ENCODE results near the gene LYSMD3.
A peak's percentile ranks its signal among the peaks of the same experiment; 100 is the strongest.

Gene LYSMD3

GRCh38 chr5:90479611-90480385 lies 49.6 kb downstream of the LYSMD3 start:
- DNase-seq (ENCODE audit: low read depth, low spot score) = peak; percentile 35
- in situ Hi-C loops (cut with HindIII; ENCODE audit: low sequenced_read_pairs) = no loop called here
- no peak overlapping the region for H3K4me3 ChIP-seq (ENCODE audit: low read depth, low read length)
- TF ChIP-seq, protein P1, sequence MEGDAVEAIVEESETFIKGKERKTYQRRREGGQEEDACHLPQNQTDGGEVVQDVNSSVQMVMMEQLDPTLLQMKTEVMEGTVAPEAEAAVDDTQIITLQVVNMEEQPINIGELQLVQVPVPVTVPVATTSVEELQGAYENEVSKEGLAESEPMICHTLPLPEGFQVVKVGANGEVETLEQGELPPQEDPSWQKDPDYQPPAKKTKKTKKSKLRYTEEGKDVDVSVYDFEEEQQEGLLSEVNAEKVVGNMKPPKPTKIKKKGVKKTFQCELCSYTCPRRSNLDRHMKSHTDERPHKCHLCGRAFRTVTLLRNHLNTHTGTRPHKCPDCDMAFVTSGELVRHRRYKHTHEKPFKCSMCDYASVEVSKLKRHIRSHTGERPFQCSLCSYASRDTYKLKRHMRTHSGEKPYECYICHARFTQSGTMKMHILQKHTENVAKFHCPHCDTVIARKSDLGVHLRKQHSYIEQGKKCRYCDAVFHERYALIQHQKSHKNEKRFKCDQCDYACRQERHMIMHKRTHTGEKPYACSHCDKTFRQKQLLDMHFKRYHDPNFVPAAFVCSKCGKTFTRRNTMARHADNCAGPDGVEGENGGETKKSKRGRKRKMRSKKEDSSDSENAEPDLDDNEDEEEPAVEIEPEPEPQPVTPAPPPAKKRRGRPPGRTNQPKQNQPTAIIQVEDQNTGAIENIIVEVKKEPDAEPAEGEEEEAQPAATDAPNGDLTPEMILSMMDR (IDR thresholded peaks at IDR 0.05; ENCODE audit: low read depth, low read length) = no peak

DNA sequence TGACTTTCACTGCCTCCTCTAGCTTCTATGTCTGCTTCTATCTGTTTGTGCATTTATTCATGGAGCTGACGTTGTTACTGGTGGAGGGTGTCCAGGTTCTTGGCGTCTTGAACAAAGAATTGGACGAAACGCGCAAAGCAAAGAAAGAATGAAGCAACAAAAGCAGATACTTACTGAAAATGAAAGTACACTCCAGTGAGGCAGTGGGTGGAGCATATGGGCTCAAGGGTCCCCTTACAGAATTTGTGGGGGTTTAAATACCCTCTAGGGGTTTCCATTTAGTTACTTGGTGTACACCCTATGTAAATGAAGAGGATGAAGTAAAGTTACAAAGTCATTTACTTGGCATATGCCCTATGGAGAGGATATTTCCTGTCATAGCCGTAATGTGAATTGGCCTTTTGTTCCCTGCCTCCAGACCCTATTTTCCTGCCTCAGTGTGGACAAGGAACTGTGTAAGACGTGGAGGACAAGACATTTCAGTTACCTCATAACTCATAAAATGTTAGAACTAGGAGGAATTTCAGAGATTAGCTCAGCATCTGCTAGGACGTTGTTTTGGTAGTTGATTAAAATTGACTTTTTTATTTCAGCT lies 51.7 kb downstream of the LYSMD3 start:
- no peak overlapping the region for H3K4me3 ChIP-seq (ENCODE audit: low read depth, low read length)
- no peak for DNase-seq (ENCODE audit: low read depth, low spot score)
- in situ Hi-C loops (cut with HindIII; ENCODE audit: low sequenced_read_pairs) = no loop called here
- TF ChIP-seq, protein P1 (IDR thresholded peaks at IDR 0.05; ENCODE audit: low read depth, low read length) = no peak

DNA sequence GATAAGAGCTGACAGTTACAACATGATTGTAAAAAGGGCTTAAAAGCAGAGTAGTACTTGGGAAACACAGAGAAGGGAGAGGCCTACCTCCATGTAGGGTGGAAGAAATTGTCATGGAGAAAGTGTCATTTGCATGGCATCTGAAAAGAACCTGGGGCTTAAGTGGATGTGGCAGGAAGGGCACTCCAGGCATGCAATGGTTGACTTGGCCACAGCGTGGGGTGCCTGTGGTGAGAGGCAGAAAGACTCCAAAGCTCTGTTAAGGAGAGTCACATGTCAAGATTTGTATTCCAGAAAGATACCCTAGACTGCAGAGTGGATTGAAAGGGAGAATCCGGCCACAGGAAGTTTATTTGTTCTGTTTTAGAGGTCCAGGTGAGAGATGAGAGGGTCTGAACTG lies 52.3 kb downstream of the LYSMD3 start:
- peak; percentile 15 for DNase-seq (ENCODE audit: low read depth, low spot score)
- TF ChIP-seq, protein P1 (IDR thresholded peaks at IDR 0.05; ENCODE audit: low read depth, low read length) = no peak
- H3K4me3 ChIP-seq (ENCODE audit: low read depth, low read length) = no peak overlapping the region
- in situ Hi-C loops (cut with HindIII; ENCODE audit: low sequenced_read_pairs) = no loop called here

GRCh38 chr5:90476391-90476790 lies 53.0 kb downstream of the LYSMD3 start:
- no peak for DNase-seq (ENCODE audit: low read depth, low spot score)
- TF ChIP-seq, protein P1 (IDR thresholded peaks at IDR 0.05; ENCODE audit: low read depth, low read length) = no peak
- in situ Hi-C loops (cut with HindIII; ENCODE audit: low sequenced_read_pairs) = no loop called here
- H3K4me3 ChIP-seq (ENCODE audit: low read depth, low read length) = no peak overlapping the region

GRCh38 chr5:90475436-90475980 lies 53.9 kb downstream of the LYSMD3 start:
- H3K4me3 ChIP-seq (ENCODE audit: low read depth, low read length) = peak overlapping the region; percentile 54
- no peak for DNase-seq (ENCODE audit: low read depth, low spot score)
- TF ChIP-seq, protein P1 (IDR thresholded peaks at IDR 0.05; ENCODE audit: low read depth, low read length) = no peak
- in situ Hi-C loops (cut with HindIII; ENCODE audit: low sequenced_read_pairs) = no loop called here

DNA sequence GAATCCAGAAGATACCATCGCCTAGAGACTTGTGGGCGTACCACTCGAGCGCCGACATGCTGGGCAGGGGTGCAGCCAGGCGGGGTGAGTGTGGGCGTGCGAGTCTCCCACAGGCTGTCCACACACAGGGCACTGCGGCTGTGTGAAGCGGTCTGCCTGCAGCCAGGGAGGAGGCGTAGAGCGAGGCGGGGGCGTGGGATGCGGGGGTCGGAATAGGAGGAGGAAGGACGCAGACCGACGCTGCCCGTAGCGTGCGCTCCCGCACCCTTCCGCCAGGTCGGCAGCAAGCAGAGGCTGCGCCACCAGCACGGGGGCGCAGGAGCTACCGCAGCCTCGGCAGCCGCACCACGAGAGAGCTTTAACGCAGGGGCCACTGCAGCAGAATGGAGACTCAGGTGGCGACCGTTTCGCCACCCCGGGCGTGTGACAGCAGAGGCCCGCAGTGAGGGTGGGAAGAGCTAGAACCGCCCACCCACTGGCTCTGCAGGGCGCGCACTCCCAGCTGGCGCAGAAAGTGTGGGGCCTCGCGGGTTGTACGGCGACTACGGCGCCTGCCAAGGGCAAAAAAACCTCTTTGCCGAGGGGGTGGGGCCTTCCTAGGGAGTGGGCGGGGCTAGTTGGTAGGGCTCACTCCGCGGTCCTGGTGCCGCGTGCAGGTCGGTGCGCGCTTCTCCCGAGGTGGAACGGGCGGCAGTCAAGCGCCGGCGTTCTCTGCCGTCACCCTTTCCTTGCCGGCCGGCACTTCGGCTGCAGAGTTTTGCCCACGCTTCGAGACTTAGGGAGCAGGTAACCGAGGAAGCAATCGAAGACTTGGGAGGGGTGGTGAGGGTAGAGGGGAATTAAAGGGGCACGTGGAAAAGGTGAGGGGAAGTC lies 54.9 kb downstream of the LYSMD3 start, which contains the start of the genes MBLAC2 and POLR3G:
Gene MBLAC2, minus strand, starts transcription at position 537 of the 873 bp plus-strand sequence. Its CDS starts 479 bp downstream, at position 58.
Gene POLR3G, plus strand, starts transcription at position 630 of the 873 bp plus-strand sequence. CDS start 10,704 bp downstream, outside the sequence.
- DNase-seq (ENCODE audit: low read depth, low spot score) = peak; percentile 93
- TF ChIP-seq, protein P1 (IDR thresholded peaks at IDR 0.05; ENCODE audit: low read depth, low read length) = peak; percentile 44
- peak within 1 kb of the TSS; percentile 54 for H3K4me3 ChIP-seq (ENCODE audit: low read depth, low read length)
- in situ Hi-C loops (cut with HindIII; ENCODE audit: low sequenced_read_pairs) = no loop called here
